ENCODE data around the gene RELB. TPM values are rescaled to one million over a fixed set of nuclear protein-coding genes. Genes with fewer than 3 reads are reported as not detected.

RELB gene
- polyA plus RNA-seq, 4 donors: 5.2 to 7.7 (median 5.9) TPM

DNA sequence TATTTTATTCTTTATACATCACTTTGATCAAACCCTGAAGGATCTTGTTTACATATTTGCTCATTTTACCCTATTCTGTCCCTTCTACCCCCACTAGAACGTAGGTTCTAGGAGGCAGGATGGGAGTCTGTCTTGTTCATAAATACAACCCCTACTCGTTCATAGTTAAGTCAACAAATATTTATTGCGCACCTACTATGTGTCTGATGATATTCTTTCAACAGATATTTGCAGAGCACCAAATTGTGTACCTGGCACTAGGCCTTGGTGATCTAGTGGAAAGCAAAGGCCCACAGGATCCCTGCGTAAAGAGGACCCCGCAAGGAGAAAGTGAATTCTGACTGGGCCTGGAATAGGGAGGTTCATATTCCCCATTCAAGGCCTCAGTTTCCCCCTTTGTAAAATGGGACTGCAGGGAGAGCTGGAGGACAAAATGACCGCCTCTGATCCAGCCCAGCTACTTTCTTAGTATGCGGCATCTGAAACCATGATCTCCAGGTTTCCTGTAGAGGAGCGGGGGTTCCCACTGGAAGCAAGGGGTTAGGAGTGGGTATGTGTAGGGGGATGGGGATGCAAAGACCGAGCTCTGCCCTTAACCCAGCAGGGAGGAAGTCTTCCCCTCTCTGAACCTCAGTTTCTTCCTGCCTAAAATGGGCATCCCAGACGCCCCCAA, 77.3 kb downstream of the RELB start:
- no peak for DNase-seq (ENCODE audit: low read depth in 4 of 4, low spot score in 3 of 4)

DNA sequence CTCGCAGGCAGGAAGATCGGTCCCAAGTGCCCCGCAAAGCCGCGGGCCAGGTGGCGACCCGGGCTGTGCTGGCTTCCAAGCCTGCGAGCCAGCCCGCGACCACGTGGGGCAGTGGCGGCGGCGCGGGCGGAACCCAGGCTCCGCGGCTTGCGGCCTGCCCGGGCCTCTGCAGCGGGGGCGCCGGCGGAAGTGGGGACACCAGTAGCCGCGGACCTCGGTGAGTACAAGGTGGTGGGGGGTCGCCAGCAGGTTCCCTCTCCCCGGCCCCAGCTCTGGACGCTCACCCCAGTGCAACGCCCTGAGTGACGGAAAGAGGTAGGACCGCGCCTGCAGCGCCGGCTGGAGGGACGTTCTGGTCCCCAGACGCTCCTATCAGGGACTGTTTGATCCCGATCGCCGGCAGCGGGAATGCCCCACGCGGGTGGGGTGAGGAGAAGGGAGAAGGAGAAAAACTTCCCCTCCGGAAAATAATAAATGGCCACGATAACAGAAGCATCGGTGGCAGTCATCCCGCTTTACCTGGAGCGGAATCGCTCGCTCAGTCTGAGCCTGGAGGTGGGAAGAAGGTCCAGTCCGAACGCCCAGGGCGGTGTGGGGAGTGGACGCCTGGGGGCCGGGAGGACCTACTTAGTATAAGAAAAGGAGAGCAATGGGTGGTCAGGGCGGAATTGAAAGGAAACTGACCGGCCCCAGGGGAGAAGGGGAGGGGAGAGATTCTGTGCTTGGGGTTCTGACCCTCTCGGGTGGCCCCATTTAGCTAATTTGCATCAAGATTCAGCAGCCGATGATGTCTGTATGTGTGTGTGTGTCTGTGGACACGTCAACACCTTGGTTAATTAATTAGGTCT, 78.0 kb downstream of the RELB start, which contains the start of gene GEMIN7:
GEMIN7 (plus strand) TSS at position 198 of the 848 bp plus-strand sequence. CDS start 10,855 bp downstream, outside the sequence.
- no peak for DNase-seq (ENCODE audit: low read depth in 4 of 4, low spot score in 3 of 4)

DNA sequence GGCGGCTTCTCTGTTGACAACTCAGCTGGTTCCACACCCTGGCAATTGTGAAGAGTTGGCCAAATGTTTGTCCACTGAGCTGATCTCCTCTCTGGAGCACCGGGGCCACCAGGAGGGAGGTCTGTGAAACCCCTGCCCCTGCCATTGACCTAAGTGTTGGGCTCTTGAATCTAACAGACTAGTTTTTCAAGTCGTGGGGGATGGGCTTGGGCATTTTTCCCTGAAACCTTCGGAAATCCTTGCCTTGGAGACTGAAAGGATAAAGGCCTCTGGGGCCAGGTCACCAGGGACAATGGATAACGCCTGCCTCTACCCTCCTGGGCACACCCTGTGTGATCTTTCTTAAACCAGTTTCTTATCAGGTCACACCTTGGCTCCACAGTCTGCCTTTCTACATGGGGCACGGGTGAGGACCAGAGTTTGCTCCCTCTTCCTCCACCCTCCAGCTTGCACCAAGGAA, 78.7 kb downstream of the RELB start:
- DNase-seq (ENCODE audit: low read depth in 4 of 4, low spot score in 3 of 4): no peak

DNA sequence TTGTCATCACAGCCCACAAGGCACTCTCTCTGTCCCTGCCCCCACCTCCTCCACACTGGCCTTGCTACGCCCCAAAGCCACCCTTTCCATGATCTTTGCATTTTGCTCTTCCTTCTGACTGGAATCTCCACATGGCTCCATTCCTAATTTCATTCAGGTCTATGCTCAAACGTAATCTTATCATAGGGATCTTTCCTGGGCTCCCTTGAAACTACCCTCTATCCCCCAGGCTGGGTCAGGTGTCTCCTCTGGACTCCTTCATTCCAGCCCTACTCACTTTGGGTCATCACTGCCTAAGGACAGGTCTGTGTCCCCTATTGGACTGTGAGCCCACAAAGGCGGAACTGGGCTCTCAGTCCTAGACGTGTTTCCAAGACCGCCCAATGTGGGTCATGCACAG, 80.9 kb downstream of the RELB start:
- DNase-seq (ENCODE audit: low read depth in 4 of 4, low spot score in 3 of 4): no peak

DNA sequence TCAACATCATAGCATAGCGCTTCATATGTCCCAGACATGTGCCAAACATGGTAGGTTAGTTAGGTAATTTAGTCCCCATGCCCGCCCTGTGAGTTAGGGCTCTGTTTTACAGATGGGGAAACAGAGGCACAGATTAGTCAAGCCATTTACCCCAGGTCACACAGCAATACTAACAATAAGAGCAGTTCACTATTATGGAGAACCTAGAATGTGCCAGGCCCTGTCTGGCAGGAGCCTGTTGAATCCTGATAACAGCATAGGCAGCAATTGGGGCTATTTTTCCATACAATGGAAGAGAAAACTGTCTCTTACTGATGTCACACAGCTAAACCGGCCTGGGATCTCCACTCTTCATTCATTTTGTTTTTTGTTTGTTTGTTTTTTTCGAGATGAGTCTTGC, 85.2 kb downstream of the RELB start:
- DNase-seq (ENCODE audit: low read depth in 4 of 4, low spot score in 3 of 4): no peak

DNA sequence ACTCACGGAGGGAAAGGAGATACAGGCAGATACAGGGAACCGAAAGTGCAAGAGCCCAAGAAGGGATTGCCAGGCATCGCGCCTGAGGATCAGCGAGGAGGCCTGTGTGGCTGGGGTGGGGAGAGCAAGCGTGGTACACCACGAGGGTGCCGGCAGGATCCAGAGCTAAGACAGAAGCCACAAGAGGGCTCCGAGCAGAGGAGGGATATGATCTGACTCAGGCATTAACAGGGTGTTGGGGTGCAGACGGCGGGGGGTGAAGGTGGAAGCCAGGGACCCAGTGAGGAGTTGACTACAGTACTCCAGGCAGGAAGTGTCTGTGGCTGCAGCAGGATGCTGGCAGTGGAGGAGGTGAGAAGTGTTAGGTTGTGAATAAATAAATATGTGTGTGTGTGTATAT, 86.3 kb downstream of the RELB start:
- no peak for DNase-seq (ENCODE audit: low read depth in 4 of 4, low spot score in 3 of 4)

Other genes with a start within 250 kb of the RELB start
- 1 to 10 TPM; 4.3 to 7.4 (median 5.7) TPM for gene CBLC, start 223.6 kb upstream of the RELB start, polyA plus RNA-seq (ENCODE audit: insufficient read length in 4 of 4)
- 100 to 1,000 TPM; 457 to 754 (median 572) TPM for gene BCAM, start 192.4 kb upstream of the RELB start, polyA plus RNA-seq (ENCODE audit: insufficient read length in 4 of 4)
- 100 to 1,000 TPM; 149 to 180 (median 159) TPM for gene NECTIN2, start 155.2 kb upstream of the RELB start, polyA plus RNA-seq (ENCODE audit: insufficient read length in 4 of 4)
- 10 to 100 TPM; 44.7 to 54.6 (median 47.6) TPM for gene TOMM40, start 110.2 kb upstream of the RELB start, polyA plus RNA-seq (ENCODE audit: insufficient read length in 4 of 4)
- 100 to 1,000 TPM; 261 to 604 (median 299) TPM for gene APOE, start 95.7 kb upstream of the RELB start, polyA plus RNA-seq (ENCODE audit: insufficient read length in 4 of 4)
- gene APOC1, start 86.9 kb upstream of the RELB start, polyA plus RNA-seq (ENCODE audit: insufficient read length in 4 of 4): 10 to 100 TPM; 10.5 to 12.5 (median 11.2) TPM
- not detected for gene APOC4, start 59.2 kb upstream of the RELB start, polyA plus RNA-seq (ENCODE audit: insufficient read length in 4 of 4)
- gene APOC2, start 55.4 kb upstream of the RELB start, polyA plus RNA-seq (ENCODE audit: insufficient read length in 4 of 4): 10 to 100 TPM in 2 of 4 donors, 1 to 10 TPM in 2; 6.2 to 14.9 (median 9.6) TPM
- gene CLPTM1, start 46.1 kb upstream of the RELB start, polyA plus RNA-seq (ENCODE audit: insufficient read length in 4 of 4): 100 to 1,000 TPM; 107 to 127 (median 121) TPM
- gene CLASRP, start 37.6 kb downstream of the RELB start, polyA plus RNA-seq (ENCODE audit: insufficient read length in 4 of 4): 10 to 100 TPM; 55.8 to 63.3 (median 59.1) TPM
- gene ZNF296, start 75.0 kb downstream of the RELB start, polyA plus RNA-seq (ENCODE audit: insufficient read length in 4 of 4): 1 to 10 TPM in 1 of 4 donors, under 1 TPM in 3; 0.78 to 1.5 (median 0.95) TPM
- gene GEMIN7, start 77.8 kb downstream of the RELB start, polyA plus RNA-seq (ENCODE audit: insufficient read length in 4 of 4): 10 to 100 TPM; 19.0 to 26.7 (median 21.8) TPM
- 10 to 100 TPM; 23.8 to 35.3 (median 26.0) TPM for gene PPP1R37, start 91.7 kb downstream of the RELB start, polyA plus RNA-seq (ENCODE audit: insufficient read length in 4 of 4)
- gene NKPD1, start 159.5 kb downstream of the RELB start, polyA plus RNA-seq (ENCODE audit: insufficient read length in 4 of 4): under 1 TPM; 0.10 to 0.25 (median 0.11) TPM
- gene TRAPPC6A, start 176.8 kb downstream of the RELB start, polyA plus RNA-seq (ENCODE audit: insufficient read length in 4 of 4): 10 to 100 TPM; 32.1 to 60.7 (median 35.3) TPM
- gene BLOC1S3, start 177.3 kb downstream of the RELB start, polyA plus RNA-seq (ENCODE audit: insufficient read length in 4 of 4): 10 to 100 TPM; 10.5 to 13.9 (median 11.2) TPM
- gene EXOC3L2, start 243.9 kb downstream of the RELB start, polyA plus RNA-seq (ENCODE audit: insufficient read length in 4 of 4): 10 to 100 TPM in 1 of 4 donors, 1 to 10 TPM in 3; 8.2 to 12.6 (median 8.9) TPM
- 10 to 100 TPM; 35.9 to 42.3 (median 40.7) TPM for gene MARK4, start 249.8 kb downstream of the RELB start, polyA plus RNA-seq (ENCODE audit: insufficient read length in 4 of 4)

Data from right renal pelvis (tissue), 4 donors.